Ramos (cell line): ENCODE results near the gene NDST4.
"Not testable (repeated sequence)": the region's sequence is repeated elsewhere in the genome, so short reads cannot be mapped to it uniquely, and the experiment has no call there.

ENCODE experiments used
- in situ Hi-C: fragments of 300-500 bp; cut with MboI; formaldehyde crosslinking; loops from one replicate; pipeline ENCODE4 v1.14.3; 2022; ENCODE audit warnings: low sequenced_read_pairs; ENCODE audit not compliant: unreplicated experiment

Gene NDST4

DNA sequence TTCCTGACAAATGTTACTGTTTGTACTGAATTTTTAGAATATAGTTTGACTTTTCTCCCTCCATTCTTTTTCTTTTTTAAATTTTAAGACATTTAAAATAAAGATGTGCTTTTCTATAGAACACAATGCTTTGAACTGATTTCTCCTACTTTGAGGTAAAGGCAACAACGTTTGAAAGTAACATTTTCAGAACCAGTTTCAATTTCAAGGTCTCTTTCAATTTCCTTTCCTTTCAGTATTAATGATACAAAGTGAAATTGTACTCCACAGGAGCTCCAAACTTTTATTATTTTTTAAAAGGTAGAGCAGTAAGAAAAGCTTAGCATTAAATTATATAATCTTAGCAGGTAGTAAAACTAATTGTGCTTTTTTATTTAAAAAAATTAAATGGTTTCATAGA is 54.9 kb downstream of the NDST4 start:
- in situ Hi-C loops = no loop called here

- in situ Hi-C loops = no loop called here
Measured at GRCh38 chr4:115054836-115055235, 58.6 kb downstream of the NDST4 start.

DNA sequence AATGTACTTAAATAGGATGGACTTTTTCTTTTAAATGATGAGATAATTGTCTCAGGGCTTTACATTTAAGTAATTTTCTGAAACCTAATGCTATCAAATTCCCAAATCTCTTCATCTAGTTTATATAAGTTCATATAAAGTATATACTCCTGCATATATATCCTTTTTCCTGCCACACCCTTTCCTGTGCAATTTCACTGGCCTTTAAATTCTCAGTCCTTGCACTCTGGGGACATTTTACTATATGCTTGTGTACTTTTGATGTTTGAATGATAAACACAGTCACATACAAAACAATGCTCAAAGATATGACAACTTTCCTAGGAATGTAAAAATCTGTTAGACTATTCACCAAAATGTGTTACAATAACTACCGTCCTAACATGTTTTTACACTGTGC is 60.1 kb downstream of the NDST4 start:
- in situ Hi-C loops = no loop called here

DNA sequence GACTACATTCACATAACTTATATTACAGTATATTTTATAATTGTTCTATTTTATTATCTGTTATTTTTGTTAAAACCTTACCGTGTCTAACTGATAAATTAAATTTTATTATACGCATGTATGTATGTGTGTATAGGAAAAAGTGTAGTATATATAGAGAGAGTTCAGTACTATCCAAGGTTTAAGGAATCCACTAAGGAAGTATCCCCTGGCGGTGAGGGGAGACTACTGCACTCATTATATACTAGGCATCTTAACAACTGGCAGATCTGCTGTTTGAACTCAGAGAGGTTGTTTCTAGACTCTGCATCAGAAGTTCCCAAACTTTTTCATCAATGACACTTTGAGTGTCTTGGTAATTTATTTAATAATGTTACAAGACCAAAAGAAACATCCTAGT is 70.9 kb downstream of the NDST4 start:
- in situ Hi-C loops = no loop called here

GRCh38 chr4:115030281-115030680 is 83.1 kb downstream of the NDST4 start:
- in situ Hi-C loops = no loop called here

DNA sequence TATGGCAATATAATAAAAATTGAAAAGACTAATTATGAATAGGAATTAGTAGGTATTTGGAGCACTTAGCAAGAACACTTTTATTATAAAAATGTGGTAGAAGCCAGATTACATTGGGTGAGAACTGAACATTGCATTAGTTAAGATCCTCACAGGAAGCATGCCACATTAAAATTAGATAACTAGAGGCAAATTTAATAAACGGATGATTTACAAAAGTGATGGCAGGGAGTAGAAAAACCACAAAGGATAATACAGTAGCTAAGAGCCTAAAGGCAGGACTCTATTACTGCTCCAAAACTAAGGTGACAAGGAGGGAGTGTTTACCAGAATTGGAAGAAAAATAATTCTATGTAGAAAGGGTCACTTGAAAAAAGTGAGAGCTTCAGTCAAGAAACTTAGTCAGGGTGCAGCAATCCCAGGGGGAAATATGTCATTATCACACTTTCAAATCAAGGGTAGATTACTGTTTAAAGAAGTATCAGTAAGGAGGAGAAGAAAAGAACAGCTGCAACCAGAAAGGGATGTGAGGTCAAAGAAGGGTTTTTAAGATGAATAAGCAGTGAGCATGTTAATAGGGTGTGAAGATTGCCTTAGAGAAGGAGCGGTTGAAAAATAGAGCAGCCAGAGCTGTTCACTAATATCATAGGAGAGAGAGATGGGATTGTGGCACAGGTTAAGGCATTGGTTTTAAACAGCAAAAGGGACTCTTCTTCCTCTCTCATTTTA is 84.6 kb downstream of the NDST4 start:
- in situ Hi-C loops = no loop called here

- in situ Hi-C loops = no loop called here
Measured at GRCh38 chr4:114999880-115000279, 113.5 kb downstream of the NDST4 start.

- in situ Hi-C loops = no loop called here
Measured at GRCh38 chr4:114998316-114998715, 115.1 kb downstream of the NDST4 start.

GRCh38 chr4:114997576-114998247 is 115.7 kb downstream of the NDST4 start:
- in situ Hi-C loops = no loop called here

GRCh38 chr4:114986133-114986532 is 127.3 kb downstream of the NDST4 start:
- in situ Hi-C loops = no loop called here

DNA sequence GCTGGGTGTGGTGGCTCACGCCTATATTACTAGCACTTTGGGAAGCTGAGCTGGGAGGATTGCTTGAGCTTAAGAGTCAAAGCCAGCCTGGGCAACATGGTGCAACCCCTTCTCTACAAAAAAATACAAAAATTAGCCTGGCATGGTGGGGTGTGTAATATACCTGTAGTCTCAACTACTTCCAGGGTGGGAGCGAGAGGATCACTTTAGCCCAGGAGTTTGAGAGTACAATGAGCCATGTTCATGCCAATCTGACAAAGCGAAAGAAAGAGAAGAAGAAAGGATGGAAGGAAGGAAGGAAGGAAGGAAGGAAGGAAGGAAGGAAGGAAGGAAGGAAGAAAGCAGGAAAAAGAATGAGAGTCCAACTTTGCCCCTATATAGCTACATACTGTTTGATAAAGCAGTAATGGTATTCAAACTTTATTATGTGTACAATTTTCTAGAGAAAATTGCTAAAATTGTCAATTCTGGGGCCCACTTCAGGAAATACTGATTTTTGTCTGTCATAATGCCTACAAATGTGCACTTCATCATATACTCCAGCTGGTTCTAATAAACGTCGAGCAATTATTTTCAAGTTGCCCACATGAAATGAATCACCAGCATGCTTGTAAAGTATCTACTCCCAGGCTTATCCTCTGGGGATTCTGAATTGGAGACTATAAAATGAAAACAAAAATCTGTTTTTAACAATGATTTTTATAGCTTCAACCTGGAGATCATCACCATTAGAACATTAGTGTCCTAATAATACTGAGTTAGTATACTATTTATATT is 132.3 kb downstream of the NDST4 start:
- in situ Hi-C loops = no loop called here

- in situ Hi-C loops = not testable (repeated sequence)
Measured at GRCh38 chr4:114980399-114980798, 133.0 kb downstream of the NDST4 start.

GRCh38 chr4:114976901-114977300 is 136.5 kb downstream of the NDST4 start:
- in situ Hi-C loops = no loop called here

- in situ Hi-C loops = no loop called here
Measured at GRCh38 chr4:114964026-114964425, 149.4 kb downstream of the NDST4 start.

DNA sequence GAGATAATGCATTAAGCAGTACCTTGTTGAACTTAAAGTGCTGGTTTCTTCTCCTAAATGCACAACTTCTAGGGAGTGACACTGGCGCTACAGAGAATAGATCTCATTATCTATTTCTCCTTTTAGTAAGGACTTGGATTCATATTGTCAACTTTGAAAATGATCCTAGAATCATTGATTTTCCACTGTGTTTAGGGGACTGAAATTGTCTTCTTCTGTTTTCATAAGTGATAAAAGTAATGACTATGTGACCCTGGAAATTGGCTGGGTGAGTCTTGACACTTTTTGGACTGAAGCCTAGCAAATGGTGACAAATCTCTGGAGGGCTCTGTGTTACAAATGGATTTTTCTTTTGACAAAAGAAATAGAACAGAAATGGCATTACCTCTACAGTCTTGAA is 167.8 kb downstream of the NDST4 start:
- in situ Hi-C loops = no loop called here

GRCh38 chr4:114941503-114941902 is 171.9 kb downstream of the NDST4 start:
- in situ Hi-C loops = no loop called here

GRCh38 chr4:114927881-114928280 is 185.5 kb downstream of the NDST4 start:
- in situ Hi-C loops = no loop called here

- in situ Hi-C loops = no loop called here
Measured at GRCh38 chr4:114926583-114926982, 186.8 kb downstream of the NDST4 start.

GRCh38 chr4:114924311-114924710 is 189.1 kb downstream of the NDST4 start:
- in situ Hi-C loops = no loop called here

- in situ Hi-C loops = no loop called here
Measured at GRCh38 chr4:114922592-114922933, 190.9 kb downstream of the NDST4 start.
